ENCODE measurements around the gene TEKT5.
"Not testable (repeated sequence)": the region's sequence is repeated elsewhere in the genome, so short reads cannot be mapped to it uniquely, and the experiment has no call there.

Gene TEKT5

GRCh38 chr16:10635365-10636021 is 59.2 kb downstream of the TEKT5 start:
- no peak for DNase-seq (ENCODE audit: low read depth in 3 of 3)

GRCh38 chr16:10633429-10633828 is 61.3 kb downstream of the TEKT5 start:
- not testable (repeated sequence) for DNase-seq (ENCODE audit: low read depth in 3 of 3)

- no peak for DNase-seq (ENCODE audit: low read depth in 3 of 3)
Observed at GRCh38 chr16:10631886-10632285, 62.8 kb downstream of the TEKT5 start.

DNA sequence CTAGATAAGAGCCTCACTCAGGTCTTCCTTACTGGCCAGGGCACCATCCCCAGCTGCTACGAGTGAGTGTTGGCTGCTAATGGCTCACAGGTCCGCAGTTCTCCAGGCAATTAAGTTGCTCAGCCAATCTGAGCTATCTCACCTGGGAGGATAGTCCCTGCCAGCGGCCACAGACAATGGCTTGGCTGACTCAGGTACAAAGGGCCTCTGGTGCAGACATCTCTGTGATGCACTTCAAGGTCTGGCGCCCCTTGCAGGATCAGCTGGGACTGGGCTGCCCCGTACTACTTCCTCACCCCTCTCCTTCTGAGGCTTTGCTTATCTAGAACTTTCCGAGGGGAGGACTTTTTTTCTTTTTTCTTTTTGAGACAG is 65.2 kb downstream of the TEKT5 start:
- no peak for DNase-seq (ENCODE audit: low read depth in 3 of 3)

DNA sequence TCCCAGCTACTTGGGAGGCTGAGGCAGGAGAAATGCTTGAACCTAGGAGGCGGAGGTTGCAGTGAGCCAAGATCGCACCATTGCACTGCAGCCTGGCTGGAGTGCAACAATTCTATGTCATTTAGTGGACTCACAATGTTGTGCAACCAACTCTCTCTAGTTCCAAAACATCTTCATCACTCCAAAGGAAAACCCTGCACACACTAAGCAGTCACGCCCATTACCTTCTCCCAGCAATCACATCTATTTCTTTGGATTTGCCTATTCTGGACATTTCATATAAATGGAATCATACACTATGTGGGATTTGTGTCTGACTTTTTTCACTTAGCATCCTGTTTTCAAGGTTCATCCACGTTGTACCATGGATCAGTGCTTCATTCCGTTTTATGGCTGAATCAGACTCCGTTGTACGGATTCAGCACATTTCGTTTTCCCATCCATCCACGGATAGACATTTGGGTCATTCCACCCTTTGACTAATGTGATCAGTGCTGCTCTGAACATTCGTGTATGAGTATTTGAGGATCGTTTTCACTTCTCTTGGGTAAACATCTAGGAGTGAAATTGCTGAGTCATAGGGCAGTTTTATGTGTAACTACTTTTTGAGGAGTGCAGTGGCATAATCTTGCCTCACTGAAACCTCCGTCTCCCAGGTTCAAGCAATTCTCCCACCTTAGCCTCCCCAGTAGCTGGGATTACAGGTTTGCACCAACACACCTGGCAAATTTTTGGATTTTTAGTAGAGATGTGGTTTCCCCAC is 69.0 kb downstream of the TEKT5 start:
- DNase-seq (ENCODE audit: low read depth in 3 of 3): no peak

DNA sequence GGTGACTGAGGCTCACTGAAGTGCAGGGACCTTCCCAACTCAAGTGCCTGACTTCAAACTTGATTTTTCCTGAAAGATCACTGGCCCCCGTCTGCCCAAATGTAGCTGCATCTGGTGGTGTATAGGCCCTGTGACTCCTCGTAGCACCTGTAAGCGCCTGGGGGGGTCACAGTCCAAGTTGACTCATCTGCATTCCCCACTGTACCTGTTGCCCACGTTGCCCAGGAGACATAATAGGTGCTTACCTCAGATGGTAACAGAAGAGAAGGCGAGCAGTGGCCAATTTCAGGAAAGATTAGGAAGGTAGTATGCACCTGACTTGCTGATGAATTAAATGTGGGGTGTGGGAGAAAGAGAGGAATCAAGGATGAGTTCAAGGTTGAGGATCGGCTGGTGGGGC is 70.2 kb downstream of the TEKT5 start:
- DNase-seq (ENCODE audit: low read depth in 3 of 3): no peak

DNA sequence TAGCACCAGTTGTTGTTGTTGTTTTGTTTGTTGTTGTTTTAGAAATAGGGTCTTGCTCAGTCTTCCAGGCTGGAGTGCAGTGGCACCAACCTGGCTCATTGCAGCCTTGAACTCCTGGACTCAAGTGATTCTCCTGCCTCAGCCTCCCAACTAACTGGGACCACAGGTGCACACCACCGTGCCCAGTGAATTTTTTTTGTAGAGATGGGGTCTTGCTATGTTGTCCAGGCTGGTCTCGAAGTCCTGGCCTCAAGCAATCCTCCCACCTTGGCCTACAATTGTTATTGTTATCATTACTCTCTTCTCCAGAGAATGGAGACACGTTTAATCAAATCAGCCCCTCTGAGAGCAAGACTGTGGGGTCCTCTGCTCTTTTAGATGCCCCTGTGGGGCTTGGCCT is 71.7 kb downstream of the TEKT5 start:
- DNase-seq (ENCODE audit: low read depth in 3 of 3): no peak

GRCh38 chr16:10622036-10622921 is 72.5 kb downstream of the TEKT5 start:
- no peak for DNase-seq (ENCODE audit: low read depth in 3 of 3)

DNA sequence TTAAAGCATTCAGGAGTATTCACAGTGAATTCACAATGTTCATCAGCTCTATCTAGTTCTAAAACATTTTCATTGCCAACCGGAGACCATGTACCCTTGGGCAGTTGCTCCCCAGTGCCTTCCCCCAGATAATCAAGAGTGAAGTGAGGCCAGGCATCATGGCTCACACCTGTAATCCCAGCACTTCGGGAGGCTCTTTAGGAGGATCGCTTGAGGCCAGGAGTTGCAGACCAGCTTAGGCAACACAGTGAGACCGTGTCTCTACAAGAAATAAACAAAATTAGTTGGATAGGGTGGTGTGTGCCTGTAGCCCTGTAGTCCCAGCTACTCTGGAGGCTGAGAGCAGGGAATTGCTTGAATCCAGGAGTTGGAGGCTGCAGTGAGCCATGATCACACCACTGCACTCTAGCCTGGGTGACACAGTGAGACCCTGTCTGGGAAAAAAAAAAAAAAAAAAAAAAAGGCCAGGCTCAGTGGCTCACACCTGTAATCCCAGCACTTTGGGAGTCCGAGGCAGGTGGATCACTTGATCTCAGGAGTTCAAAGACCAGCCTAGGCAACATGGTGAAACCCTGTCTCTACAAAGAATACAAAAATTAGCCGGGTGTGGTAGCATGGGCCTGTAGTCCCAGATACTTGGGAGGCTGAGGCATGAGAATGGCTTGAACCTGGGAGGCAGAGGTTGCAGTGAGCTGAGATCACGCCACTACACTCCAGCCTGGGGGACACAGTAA is 73.3 kb downstream of the TEKT5 start:
- DNase-seq (ENCODE audit: low read depth in 3 of 3): not testable (repeated sequence)

GRCh38 chr16:10620120-10620519 is 74.6 kb downstream of the TEKT5 start:
- DNase-seq (ENCODE audit: low read depth in 3 of 3): no peak

DNA sequence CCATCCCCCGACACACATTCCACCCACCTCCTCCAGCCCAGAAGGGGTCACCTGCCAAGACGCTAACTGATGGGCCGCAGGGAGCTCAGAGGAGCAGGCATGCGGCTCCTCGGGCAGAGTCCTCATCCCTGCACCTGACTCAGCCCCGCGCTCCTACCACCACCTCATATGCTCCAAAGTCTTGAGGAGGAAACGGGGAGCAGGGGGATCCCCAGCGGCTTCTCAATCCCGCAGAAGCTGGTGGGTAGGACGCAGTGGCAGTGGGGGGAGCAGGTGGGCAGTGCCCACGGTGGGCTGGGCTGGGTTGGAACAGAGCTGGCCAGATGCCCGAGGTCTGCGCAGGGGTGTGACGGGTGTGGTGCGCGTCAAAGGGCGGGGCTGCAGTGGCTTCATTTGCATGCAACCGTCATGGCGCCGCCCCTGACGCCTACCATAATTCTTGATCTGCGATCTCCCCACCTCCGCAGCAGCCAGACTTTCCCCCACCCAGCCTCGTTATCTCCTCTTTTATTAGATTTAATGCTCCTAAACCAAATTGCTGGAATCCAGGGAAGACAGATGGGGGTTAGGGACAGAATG is 75.4 kb downstream of the TEKT5 start:
- peak in 1 of 3 donors; percentile 7 for DNase-seq (ENCODE audit: low read depth in 3 of 3)

DNA sequence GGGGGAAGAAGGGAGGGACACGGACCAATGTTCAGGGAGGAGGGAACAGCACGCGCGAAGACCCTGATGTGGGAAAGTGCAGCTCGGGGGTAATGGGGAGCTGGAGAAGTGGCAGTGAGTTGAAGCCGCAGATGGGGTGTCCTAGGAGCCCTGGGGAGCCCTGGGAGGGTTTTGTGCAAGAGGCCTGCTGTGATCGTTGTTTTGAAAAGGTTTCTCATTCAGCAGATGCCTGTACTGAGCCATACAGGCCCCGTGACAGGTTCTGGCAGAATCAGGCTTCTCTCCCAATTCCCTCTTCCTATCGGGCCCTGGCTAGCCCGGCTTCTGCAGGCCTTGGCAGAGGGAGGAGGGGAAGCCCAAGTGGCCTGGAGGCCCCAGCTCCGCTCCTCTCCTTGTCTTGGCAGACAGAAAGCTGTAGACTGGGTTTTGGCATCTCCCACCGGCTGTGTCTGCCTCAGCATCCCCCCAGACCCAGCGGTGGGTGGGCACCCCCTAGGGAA is 76.0 kb downstream of the TEKT5 start:
- DNase-seq (ENCODE audit: low read depth in 3 of 3): no peak

- no peak for DNase-seq (ENCODE audit: low read depth in 3 of 3)
Observed at GRCh38 chr16:10617662-10618420, 76.9 kb downstream of the TEKT5 start.

DNA sequence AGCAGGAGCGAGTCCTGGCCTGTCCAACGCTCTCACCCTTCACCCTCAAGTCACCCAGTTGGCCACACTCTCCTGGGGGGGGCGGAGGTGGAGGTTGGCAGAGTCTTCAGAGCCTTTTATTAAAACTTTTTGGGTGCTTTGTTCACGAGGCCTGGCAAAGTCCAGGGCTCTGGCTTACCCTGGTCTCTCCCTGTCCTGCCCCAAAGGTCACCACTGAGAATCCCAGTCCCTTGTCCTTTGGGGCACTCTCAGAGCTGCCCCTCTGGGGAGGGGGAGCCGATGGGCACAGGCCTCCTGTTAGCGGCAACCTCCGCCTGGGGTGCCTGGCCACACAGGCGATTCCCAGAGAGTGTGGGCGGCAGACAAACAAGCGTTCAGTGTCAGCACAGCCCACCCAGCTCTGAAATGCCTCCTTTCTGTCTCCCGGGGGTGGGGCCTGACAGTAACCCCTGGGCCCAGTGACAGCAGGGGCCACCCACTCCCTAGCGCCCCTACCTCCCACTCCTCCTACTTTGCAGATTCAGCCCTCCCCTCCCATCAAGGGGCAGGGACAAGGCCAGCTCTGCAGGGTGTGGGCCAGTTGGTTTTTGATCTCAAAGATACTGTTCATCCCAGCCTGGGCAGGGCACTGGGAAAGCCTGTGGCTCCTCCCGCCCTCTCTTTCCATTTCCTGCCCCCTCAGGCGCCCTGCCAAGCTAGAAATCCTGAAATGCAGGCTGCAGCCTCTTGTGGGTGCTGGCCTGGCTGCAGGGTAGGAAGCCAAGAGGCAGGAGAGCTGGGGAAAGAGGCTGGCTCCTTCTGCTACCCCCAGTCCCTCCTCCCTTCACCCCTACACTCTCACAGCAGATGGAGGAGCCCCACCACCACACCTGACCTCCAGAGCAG is 77.7 kb downstream of the TEKT5 start:
- DNase-seq (ENCODE audit: low read depth in 3 of 3): no peak

DNA sequence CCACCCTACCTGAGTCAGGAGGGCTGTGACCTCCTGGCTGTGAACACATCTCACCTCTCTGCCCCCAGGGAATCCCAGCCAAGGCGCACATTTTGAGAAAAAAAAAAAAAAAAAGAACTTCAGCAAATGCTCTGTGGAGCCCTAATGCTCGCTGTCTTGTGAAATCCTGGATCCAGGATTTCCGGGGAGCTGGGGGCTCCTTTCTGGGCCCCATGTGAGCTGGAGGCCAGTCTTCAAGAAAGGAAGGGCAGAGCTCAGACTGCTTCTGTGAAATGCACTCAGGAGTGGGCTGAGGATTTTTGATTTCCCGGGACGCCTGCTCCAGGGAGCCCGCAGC is 78.3 kb downstream of the TEKT5 start:
- DNase-seq (ENCODE audit: low read depth in 3 of 3): no peak

DNA sequence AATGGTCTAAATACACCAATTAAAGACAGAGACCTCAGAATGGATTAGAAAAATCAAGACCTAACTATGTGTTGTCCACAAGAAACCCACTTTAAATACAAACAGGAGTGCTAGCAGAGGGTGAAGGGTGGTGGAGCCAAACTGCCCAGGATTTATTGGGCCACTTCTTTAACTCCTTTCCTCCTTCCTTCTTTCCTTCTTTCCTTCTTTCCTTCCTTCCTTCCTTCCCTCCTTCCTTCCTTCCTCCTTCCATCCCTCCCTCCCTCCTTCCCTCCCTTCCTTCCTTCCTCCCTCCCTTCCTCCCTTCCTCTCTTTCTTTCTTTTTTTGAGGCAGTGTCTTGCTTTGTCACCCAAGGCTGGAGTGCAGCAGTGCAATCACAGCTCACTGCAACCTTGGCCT is 80.0 kb downstream of the TEKT5 start:
- DNase-seq (ENCODE audit: low read depth in 3 of 3): no peak

- no peak for DNase-seq (ENCODE audit: low read depth in 3 of 3)
Observed at GRCh38 chr16:10613785-10614485, 80.8 kb downstream of the TEKT5 start.

GRCh38 chr16:10612649-10613179 is 82.0 kb downstream of the TEKT5 start:
- no peak for DNase-seq (ENCODE audit: low read depth in 3 of 3)
